ENCODE results near the gene DOLPP1.

DNA sequence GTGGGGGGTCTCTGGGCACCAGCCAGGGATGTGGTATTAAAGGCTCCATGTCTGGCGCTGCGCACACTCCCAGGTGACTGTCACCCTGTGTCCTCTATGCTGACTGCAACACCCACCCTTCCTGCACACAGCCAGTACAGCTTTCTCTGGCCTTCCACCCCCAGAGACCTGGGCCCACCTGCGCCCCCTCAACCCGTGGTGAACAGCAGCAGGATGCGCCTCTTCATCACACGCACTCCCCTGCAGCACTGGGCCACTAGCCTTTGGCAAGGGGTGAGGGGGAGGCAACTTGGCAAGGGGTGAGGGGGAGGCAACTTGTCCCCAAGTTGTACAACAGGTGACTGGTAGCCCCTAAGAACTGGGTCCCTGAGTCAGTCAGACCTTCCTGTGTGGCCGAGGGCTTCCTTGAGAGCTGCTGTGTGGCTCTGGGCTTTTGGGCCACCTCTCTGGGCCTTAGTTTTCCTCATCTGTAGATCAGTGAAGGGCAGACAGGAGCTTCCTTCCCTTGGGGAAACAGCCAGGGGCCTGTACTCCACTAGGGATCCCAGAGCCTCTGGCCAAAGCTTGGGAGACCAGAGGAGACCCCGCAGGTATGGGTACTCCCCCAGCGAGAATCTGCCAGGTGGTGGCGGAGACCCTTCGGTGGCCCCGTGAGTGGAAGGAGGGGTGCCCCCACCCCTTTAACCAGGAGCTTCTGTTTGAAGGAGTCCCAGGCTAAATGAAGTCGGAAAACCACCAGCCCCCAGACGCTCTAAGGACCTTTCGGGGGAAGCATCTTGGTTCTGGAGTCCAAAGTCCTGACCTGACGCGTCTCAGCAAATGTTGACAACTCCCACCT lies 25.2 kb downstream of the DOLPP1 start:
- TF ChIP-seq EZH2 (IDR thresholded peaks at IDR 0.05; ENCODE audit: insufficient read depth, poor library complexity, severe bottlenecking) (no peak), EZH2phosphoT487 (IDR thresholded peaks at IDR 0.05; ENCODE audit: insufficient read depth, low read depth) (no peak)

All from GM23248 (cell line).